DND-41 (cell line): ENCODE results near the gene GORASP1.

Source experiments
- ATAC-seq: fragments of 200-7000 bp; cut with Tn5 transposase; 3 replicates; pipeline ENCODE4 v1.9.1; 2021; ENCODE audit warnings: low read depth; ENCODE audit not compliant: insufficient read depth
- DNase-seq: peaks from one replicate; pipeline ENCODE4 v3.0.0-alpha.2; 2020
- H2AFZ ChIP-seq: 2 replicates; pipeline ENCODE4 v1.6.0; 2012; ENCODE audit warnings: low read depth, low read length
- H3K27ac ChIP-seq: 2 replicates; pipeline ENCODE4 v1.5.1; 2012; ENCODE audit warnings: low read length, inconsistent platforms
- H3K27me3 ChIP-seq: fragments of 200-600 bp; sonication (generic); 2 replicates; pipeline ENCODE4 v1.6.0; 2012; ENCODE audit warnings: low read length, mild to moderate bottlenecking, inconsistent platforms; ENCODE audit not compliant: insufficient read depth, poor library complexity
- H3K36me3 ChIP-seq: 2 replicates; pipeline ENCODE4 v1.5.1; 2012; ENCODE audit warnings: low read length, inconsistent platforms; ENCODE audit not compliant: insufficient read depth
- H3K4me1 ChIP-seq: 2 replicates; pipeline ENCODE4 v1.5.1; 2012; ENCODE audit warnings: mild to moderate bottlenecking, low read length; ENCODE audit not compliant: insufficient read depth
- H3K4me2 ChIP-seq: 2 replicates; pipeline ENCODE4 v1.6.0; 2012; ENCODE audit warnings: mild to moderate bottlenecking, moderate library complexity, low read length, inconsistent platforms; ENCODE audit not compliant: insufficient read depth
- H3K4me3 ChIP-seq, 2 experiments: fragments of 200-600 bp in 1 of 2; shearing (Covaris generic) in 1 of 2; 2 replicates each; pipeline ENCODE4 v1.5.1; 2012 to 2016; ENCODE audit warnings: inconsistent platforms in 2 of 2, low read length in 2 of 2, mild to moderate bottlenecking in 2 of 2, low read depth in 1 of 2, moderate library complexity in 1 of 2
- H3K79me2 ChIP-seq: 2 replicates; pipeline ENCODE4 v1.6.0; 2012; ENCODE audit warnings: low read length, inconsistent platforms; ENCODE audit not compliant: insufficient read depth
- H3K9ac ChIP-seq: 2 replicates; pipeline ENCODE4 v1.6.0; 2012; ENCODE audit warnings: low read depth, mild to moderate bottlenecking, inconsistent platforms, low read length, moderate library complexity
- H3K9me3 ChIP-seq: 2 replicates; pipeline ENCODE4 v1.5.1; 2012; ENCODE audit warnings: low read length, moderate library complexity, mild to moderate bottlenecking, inconsistent platforms; ENCODE audit not compliant: insufficient read depth, severe bottlenecking
- H4K20me1 ChIP-seq: 2 replicates; pipeline ENCODE4 v1.6.0; 2012; ENCODE audit warnings: low read length; ENCODE audit not compliant: insufficient read depth
- CTCF ChIP-seq: IDR thresholded peaks from 2 replicates; pipeline ENCODE4 v1.5.1; 2012; ENCODE audit warnings: borderline replicate concordance, low read length, moderate library complexity, mild to moderate bottlenecking; ENCODE audit not compliant: poor library complexity, severe bottlenecking; ENCODE audit errors: extremely low read depth
- EZH2 ChIP-seq: IDR thresholded peaks from 3 replicates; pipeline ENCODE4 v1.6.1; 2012; ENCODE audit warnings: borderline replicate concordance, low read depth, mild to moderate bottlenecking, moderate library complexity, low read length, inconsistent platforms; ENCODE audit not compliant: severe bottlenecking

The GORASP1 gene

GRCh38 chr3:39137435-39137936, 30.1 kb upstream of the GORASP1 start:
- no peak for TF ChIP-seq CTCF
- no peak for TF ChIP-seq EZH2
- no peak overlapping the region for H2AFZ ChIP-seq
- H4K20me1 ChIP-seq: no peaks in the 10 kb centered on the region
- H3K4me2 ChIP-seq: no peak overlapping the region
- H3K4me3 ChIP-seq: no peak overlapping the region
- no peaks in the 10 kb centered on the region for H3K4me1 ChIP-seq
- no peak overlapping the region for H3K9ac ChIP-seq
- H3K27me3 ChIP-seq: no peaks in the 10 kb centered on the region
- ATAC-seq (no peak), DNase-seq (no peak)
- H3K36me3 ChIP-seq: no peaks in the 10 kb centered on the region
- H3K79me2 ChIP-seq: no peaks in the 10 kb centered on the region
- H3K27ac ChIP-seq: no peak overlapping the region
- H3K9me3 ChIP-seq: no peaks in the 10 kb centered on the region

GRCh38 chr3:39136533-39137434, 29.4 kb upstream of the GORASP1 start:
- Histone ChIP-seq H3K4me1 (no peaks in the 10 kb centered on the region), H3K79me2 (no peaks in the 10 kb centered on the region), H3K4me3 (no peak overlapping the region), H3K9ac (no peak overlapping the region), H3K9me3 (no peaks in the 10 kb centered on the region), H3K27ac (no peak overlapping the region), H4K20me1 (no peaks in the 10 kb centered on the region), H3K4me2 (no peak overlapping the region), H2AFZ (no peak overlapping the region), H3K36me3 (no peaks in the 10 kb centered on the region), H3K27me3 (no peaks in the 10 kb centered on the region)
- DNase-seq: no peak
- ATAC-seq: no peak
- TF ChIP-seq CTCF: no peak
- no peak for TF ChIP-seq EZH2

- Histone ChIP-seq H3K4me3 (no peak overlapping the region), H2AFZ (no peak overlapping the region), H3K27me3 (no peaks in the 10 kb centered on the region), H3K27ac (no peak overlapping the region), H3K4me2 (no peak overlapping the region), H3K9ac (no peak overlapping the region), H3K36me3 (no peaks in the 10 kb centered on the region), H4K20me1 (no peaks in the 10 kb centered on the region), H3K79me2 (no peaks in the 10 kb centered on the region), H3K4me1 (no peaks in the 10 kb centered on the region), H3K9me3 (no peaks in the 10 kb centered on the region)
- TF ChIP-seq EZH2 (no peak), CTCF (no peak)
- no peak for DNase-seq
- no peak for ATAC-seq
Observed at GRCh38 chr3:39135170-39135805, 27.9 kb upstream of the GORASP1 start.
